Thyroid gland (tissue), 4 donors: ENCODE data around the gene ELOVL2.

Source experiments
- POLR2A ChIP-seq, 2 donors: fragments of 450-650 bp; IDR thresholded peaks; one replicate each; pipeline ENCODE4 v1.6.1; 2017; ENCODE audit warnings: antibody characterized with exemption in 2 of 2, mild to moderate bottlenecking in 2 of 2, moderate library complexity in 1 of 2
- TF ChIP-seq, protein P1 (sequence below), 6 experiments: fragments of 200-600 bp in 3 of 6; fragments of 450-650 bp in 3 of 6; sonication (generic) in 3 of 6; IDR thresholded peaks; one replicate each; pipeline ENCODE4 v1.5.1; 2016 to 2019; ENCODE audit warnings: antibody characterized with exemption in 6 of 6, mild to moderate bottlenecking in 2 of 6, inconsistent platforms in 1 of 6, moderate library complexity in 1 of 6

DNA sequence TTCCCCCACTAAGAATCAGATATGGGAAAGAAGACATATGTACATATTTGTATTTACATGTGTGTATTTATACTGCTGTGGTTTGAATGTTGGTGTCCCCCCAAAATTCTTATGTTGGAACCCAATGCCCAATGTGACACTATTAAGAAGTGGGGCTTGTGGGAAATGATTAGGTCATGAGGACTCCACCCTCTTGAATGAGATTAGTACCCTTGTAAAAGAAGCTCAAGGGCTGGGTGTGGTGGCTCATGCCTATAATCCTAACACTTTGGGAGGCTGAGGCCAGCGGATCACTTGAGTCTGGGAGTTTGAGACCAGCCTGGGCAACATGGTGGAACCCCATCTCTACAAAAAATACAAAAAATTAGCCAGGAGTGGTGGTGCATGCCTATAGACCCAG, 45.6 kb upstream of the ELOVL2 start:
- TF ChIP-seq, protein P1, sequence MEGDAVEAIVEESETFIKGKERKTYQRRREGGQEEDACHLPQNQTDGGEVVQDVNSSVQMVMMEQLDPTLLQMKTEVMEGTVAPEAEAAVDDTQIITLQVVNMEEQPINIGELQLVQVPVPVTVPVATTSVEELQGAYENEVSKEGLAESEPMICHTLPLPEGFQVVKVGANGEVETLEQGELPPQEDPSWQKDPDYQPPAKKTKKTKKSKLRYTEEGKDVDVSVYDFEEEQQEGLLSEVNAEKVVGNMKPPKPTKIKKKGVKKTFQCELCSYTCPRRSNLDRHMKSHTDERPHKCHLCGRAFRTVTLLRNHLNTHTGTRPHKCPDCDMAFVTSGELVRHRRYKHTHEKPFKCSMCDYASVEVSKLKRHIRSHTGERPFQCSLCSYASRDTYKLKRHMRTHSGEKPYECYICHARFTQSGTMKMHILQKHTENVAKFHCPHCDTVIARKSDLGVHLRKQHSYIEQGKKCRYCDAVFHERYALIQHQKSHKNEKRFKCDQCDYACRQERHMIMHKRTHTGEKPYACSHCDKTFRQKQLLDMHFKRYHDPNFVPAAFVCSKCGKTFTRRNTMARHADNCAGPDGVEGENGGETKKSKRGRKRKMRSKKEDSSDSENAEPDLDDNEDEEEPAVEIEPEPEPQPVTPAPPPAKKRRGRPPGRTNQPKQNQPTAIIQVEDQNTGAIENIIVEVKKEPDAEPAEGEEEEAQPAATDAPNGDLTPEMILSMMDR (IDR thresholded peaks at IDR 0.05), result no peak
- no peak for TF ChIP-seq POLR2A (IDR thresholded peaks at IDR 0.05)
